Vagina (tissue), 2 donors: Measurements from ENCODE around the gene THYN1.

Experiments used
- POLR2AphosphoS5 ChIP-seq, 2 donors: sonication (generic); formaldehyde crosslinking; IDR thresholded peaks; one replicate each; pipeline ENCODE4 v1.9.0; 2017; ENCODE audit warnings: antibody characterized with exemption in 2 of 2, mild to moderate bottlenecking in 2 of 2, low read depth in 1 of 2; ENCODE audit not compliant: insufficient read depth in 1 of 2
- TF ChIP-seq, protein P1 (sequence below), 3 experiments: fragments of 450-650 bp in 2 of 3; fragments of 200-600 bp in 1 of 3; sonication (generic) in 1 of 3; IDR thresholded peaks; one replicate each; pipeline ENCODE4 v1.5.1; 2017 to 2019; ENCODE audit warnings: antibody characterized with exemption in 3 of 3, mild to moderate bottlenecking in 2 of 3, moderate library complexity in 2 of 3

- TF ChIP-seq POLR2AphosphoS5 (IDR thresholded peaks at IDR 0.05; ENCODE audit: insufficient read depth in 1 of 2, low read depth in 1 of 2) = no peak
- TF ChIP-seq, protein P1, sequence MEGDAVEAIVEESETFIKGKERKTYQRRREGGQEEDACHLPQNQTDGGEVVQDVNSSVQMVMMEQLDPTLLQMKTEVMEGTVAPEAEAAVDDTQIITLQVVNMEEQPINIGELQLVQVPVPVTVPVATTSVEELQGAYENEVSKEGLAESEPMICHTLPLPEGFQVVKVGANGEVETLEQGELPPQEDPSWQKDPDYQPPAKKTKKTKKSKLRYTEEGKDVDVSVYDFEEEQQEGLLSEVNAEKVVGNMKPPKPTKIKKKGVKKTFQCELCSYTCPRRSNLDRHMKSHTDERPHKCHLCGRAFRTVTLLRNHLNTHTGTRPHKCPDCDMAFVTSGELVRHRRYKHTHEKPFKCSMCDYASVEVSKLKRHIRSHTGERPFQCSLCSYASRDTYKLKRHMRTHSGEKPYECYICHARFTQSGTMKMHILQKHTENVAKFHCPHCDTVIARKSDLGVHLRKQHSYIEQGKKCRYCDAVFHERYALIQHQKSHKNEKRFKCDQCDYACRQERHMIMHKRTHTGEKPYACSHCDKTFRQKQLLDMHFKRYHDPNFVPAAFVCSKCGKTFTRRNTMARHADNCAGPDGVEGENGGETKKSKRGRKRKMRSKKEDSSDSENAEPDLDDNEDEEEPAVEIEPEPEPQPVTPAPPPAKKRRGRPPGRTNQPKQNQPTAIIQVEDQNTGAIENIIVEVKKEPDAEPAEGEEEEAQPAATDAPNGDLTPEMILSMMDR (IDR thresholded peaks at IDR 0.05) = no peak
Measured at GRCh38 chr11:134200688-134201087, 52.5 kb downstream of the THYN1 start.
